HEK293T (cell line): ENCODE data around the gene MYL10.

Experiments
- CTCF ChIA-PET: fragments of 350-600 bp; formaldehyde crosslinking; extraction: SDS; loops from one replicate; lab custom pipeline; 2021; ENCODE audit warnings: antibody characterized with exemption, inconsistent platforms; lab: Yijun Ruan, JAX
- POLR2A ChIA-PET: fragments of 350-600 bp; formaldehyde crosslinking; extraction: SDS; loops from one replicate; lab custom pipeline; 2020; ENCODE audit warnings: antibody characterized with exemption, inconsistent platforms; lab: Yijun Ruan, JAX
- DNase-seq: peaks from one replicate; pipeline ENCODE4 v3.0.0; 2012; ENCODE audit warnings: mixed read lengths; ENCODE audit errors: extremely low spot score
- ARNT ChIP-seq: fragments of 450-650 bp; IDR thresholded peaks from 2 replicates; pipeline ENCODE4 v1.6.1; 2017; ENCODE audit warnings: mild to moderate bottlenecking
- BHLHE40 ChIP-seq: fragments of 450-650 bp; IDR thresholded peaks from 2 replicates; pipeline ENCODE4 v1.6.1; 2016; ENCODE audit warnings: mild to moderate bottlenecking, moderate library complexity, borderline replicate concordance
- CTBP1 ChIP-seq: fragments of 450-650 bp; IDR thresholded peaks from 2 replicates; pipeline ENCODE4 v1.6.1; 2016; ENCODE audit warnings: borderline replicate concordance
- ELF4 ChIP-seq: fragments of 450-650 bp; IDR thresholded peaks from 2 replicates; pipeline ENCODE4 v1.6.1; 2017; ENCODE audit warnings: antibody characterized with exemption
- FOXA1 ChIP-seq: fragments of 450-650 bp; IDR thresholded peaks from 2 replicates; pipeline ENCODE4 v1.6.1; 2016; ENCODE audit warnings: mild to moderate bottlenecking
- FOXK2 ChIP-seq: fragments of 450-650 bp; IDR thresholded peaks from 2 replicates; pipeline ENCODE4 v1.6.1; 2016; ENCODE audit warnings: mild to moderate bottlenecking
- FOXM1 ChIP-seq: fragments of 450-650 bp; IDR thresholded peaks from 2 replicates; pipeline ENCODE4 v1.6.1; 2017; ENCODE audit warnings: mild to moderate bottlenecking, borderline replicate concordance
- HDGF ChIP-seq: fragments of 450-650 bp; IDR thresholded peaks from 2 replicates; pipeline ENCODE4 v1.6.1; 2017; ENCODE audit warnings: antibody characterized with exemption, borderline replicate concordance
- L3MBTL2 ChIP-seq: fragments of 450-650 bp; conservative IDR thresholded peaks from 2 replicates; pipeline ENCODE4 v1.6.1; 2016; ENCODE audit warnings: mild to moderate bottlenecking
- LEF1 ChIP-seq: fragments of 450-650 bp; IDR thresholded peaks from 2 replicates; pipeline ENCODE4 v1.6.1; 2017; ENCODE audit warnings: mild to moderate bottlenecking, borderline replicate concordance
- NFRKB ChIP-seq: fragments of 450-650 bp; IDR thresholded peaks from 2 replicates; pipeline ENCODE4 v1.6.1; 2016; ENCODE audit warnings: mild to moderate bottlenecking, moderate library complexity
- PKNOX1 ChIP-seq: fragments of 450-650 bp; IDR thresholded peaks from 2 replicates; pipeline ENCODE4 v1.6.1; 2016
- SP1 ChIP-seq: fragments of 450-650 bp; IDR thresholded peaks from 2 replicates; pipeline ENCODE4 v1.6.1; 2017
- SUZ12 ChIP-seq: fragments of 450-650 bp; IDR thresholded peaks from 2 replicates; pipeline ENCODE4 v1.6.1; 2016; ENCODE audit warnings: mild to moderate bottlenecking
- TARDBP ChIP-seq: fragments of 450-650 bp; IDR thresholded peaks from 2 replicates; pipeline ENCODE4 v1.6.1; 2016
- ZNF384 ChIP-seq: fragments of 450-650 bp; IDR thresholded peaks from 2 replicates; pipeline ENCODE4 v1.6.1; 2016

MYL10 gene

DNA sequence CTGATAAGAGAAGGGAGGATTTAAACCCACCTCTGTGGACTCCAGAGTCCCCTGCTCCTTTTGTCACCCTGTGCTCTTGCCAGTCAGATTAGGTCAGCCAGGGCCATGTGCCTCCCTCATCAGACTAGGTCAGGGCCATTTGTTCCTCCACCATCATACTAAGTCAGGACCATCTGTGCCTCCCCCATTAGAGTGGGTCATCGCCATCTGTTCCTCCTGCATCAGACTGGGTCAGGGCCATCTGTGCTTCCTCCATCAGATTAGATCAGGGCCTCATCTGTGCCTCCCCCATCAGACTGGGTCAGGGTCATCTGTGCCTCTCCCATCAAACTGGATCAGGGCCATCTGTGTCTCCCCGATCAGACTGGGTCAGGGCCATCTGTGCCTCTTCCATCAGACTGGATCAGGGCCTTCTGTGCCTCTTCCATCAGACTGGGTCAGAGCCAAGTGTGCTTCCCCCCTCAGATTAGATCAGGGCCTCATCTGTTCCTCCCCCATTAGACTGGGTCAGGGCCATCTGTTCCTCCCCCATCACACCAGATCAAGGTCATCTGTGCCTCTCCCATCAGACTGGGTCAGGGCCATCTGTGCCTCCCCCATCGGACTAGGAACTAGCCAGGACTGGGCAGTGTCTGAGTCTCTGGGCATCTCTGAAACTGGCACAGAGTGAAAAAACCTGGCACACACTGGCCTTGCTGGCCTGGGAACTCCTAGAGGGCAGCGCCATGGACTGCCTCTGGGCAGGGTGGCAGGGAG, 11.5 kb downstream of the MYL10 start:
- TF ChIP-seq TARDBP (no peak), FOXM1 (no peak), FOXK2 (no peak), FOXA1 (no peak), ARNT (no peak), PKNOX1 (no peak), SP1 (no peak)
- CTCF ChIA-PET = no interaction called here
- DNase-seq = no peak
- POLR2A ChIA-PET = no interaction called here

DNA sequence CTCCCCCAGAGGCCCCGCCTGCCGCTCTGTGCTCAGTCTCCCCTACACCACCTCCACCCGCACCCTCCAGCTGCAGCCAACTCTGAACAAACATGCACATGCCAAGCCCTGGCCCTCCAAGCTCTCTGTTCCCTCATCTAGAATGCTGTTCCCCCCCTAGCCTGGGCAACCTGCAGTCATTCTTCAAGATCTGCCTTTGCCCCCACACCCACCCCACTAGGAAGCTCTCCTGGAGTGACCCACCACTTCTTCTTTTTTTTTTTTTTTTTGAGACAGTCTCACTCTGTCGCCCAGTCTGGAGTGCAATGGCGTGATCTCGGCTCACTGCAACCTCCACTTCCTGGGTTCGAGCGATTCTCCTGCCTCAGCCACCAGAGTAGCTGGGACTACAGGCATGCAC, 13.7 kb downstream of the MYL10 start:
- DNase-seq = no peak
- no peak for TF ChIP-seq LEF1
- no peak for TF ChIP-seq ELF4
- POLR2A ChIA-PET = no interaction called here
- CTCF ChIA-PET = no interaction called here

GRCh38 chr7:101614939-101615302, 14.2 kb downstream of the MYL10 start:
- TF ChIP-seq NFRKB (no peak), SUZ12 (no peak), LEF1 (no peak), ARNT (no peak), FOXM1 (no peak), BHLHE40 (no peak), ELF4 (no peak), CTBP1 (no peak), HDGF (no peak), L3MBTL2 (no peak)
- DNase-seq = no peak
- POLR2A ChIA-PET = no interaction called here
- CTCF ChIA-PET = no interaction called here

- CTCF ChIA-PET = interaction anchor here (1.7 kb wide), 1 partner anchor 12 kb away, joined by 5 read pairs; no protein-coding TSS in a partner anchor
- DNase-seq = no peak
- TF ChIP-seq HDGF (no peak), SP1 (no peak), FOXM1 (no peak), BHLHE40 (no peak)
- POLR2A ChIA-PET = no interaction called here
Measured at GRCh38 chr7:101614098-101614938, 14.8 kb downstream of the MYL10 start.

GRCh38 chr7:101612885-101613515, 16.1 kb downstream of the MYL10 start:
- CTCF ChIA-PET = interaction anchor here (0.5 to 1.7 kb wide), 2 partner anchors 10 to 71 kb away, joined by 4 to 5 read pairs; no protein-coding TSS in a partner anchor
- POLR2A ChIA-PET = no interaction called here
- no peak for TF ChIP-seq ELF4
- TF ChIP-seq SUZ12 = no peak
- TF ChIP-seq FOXK2 = no peak
- no peak for TF ChIP-seq FOXM1
- TF ChIP-seq SP1 = no peak
- no peak for TF ChIP-seq FOXA1
- TF ChIP-seq PKNOX1 = no peak
- no peak for TF ChIP-seq TARDBP
- no peak for DNase-seq

GRCh38 chr7:101608772-101609713, 20.1 kb downstream of the MYL10 start:
- DNase-seq = no peak
- ChIA-PET POLR2A (no interaction called here), CTCF (no interaction called here)
- TF ChIP-seq BHLHE40 (no peak), CTBP1 (no peak), FOXK2 (no peak), FOXM1 (no peak), PKNOX1 (no peak), SUZ12 (no peak), LEF1 (no peak), L3MBTL2 (no peak), ZNF384 (no peak), HDGF (no peak), TARDBP (no peak), ELF4 (no peak), SP1 (no peak), ARNT (no peak), FOXA1 (no peak), NFRKB (no peak)
